Neuronal stem cell (in vitro differentiated cells): Measurements from ENCODE around the gene MRPL53.

Experiments used
- DNase-seq: peaks from one replicate; pipeline ENCODE4 v3.0.0-alpha.2; 2013; ENCODE audit warnings: low spot score
- H2AFZ ChIP-seq: one replicate; pipeline ENCODE4 v1.6.1; 2013; ENCODE audit warnings: mild to moderate bottlenecking, low read length, inconsistent platforms
- H2AK5ac ChIP-seq: 2 replicates; pipeline ENCODE4 v1.6.1; 2013; ENCODE audit warnings: low read depth, mild to moderate bottlenecking, inconsistent platforms, low read length, moderate library complexity, mixed read lengths
- H2BK120ac ChIP-seq: 2 replicates; pipeline ENCODE4 v1.6.1; 2013; ENCODE audit warnings: low read depth, mild to moderate bottlenecking, inconsistent platforms, low read length, moderate library complexity, mixed read lengths
- H2BK12ac ChIP-seq: one replicate; pipeline ENCODE4 v1.6.1; 2013; ENCODE audit warnings: low read length, inconsistent platforms
- H2BK15ac ChIP-seq: 2 replicates; pipeline ENCODE4 v1.6.1; 2013; ENCODE audit warnings: mild to moderate bottlenecking, low read length, inconsistent platforms, mixed read lengths
- H2BK5ac ChIP-seq: one replicate; pipeline ENCODE4 v1.6.1; 2013; ENCODE audit warnings: inconsistent platforms, mild to moderate bottlenecking, low read length, moderate library complexity
- H3K14ac ChIP-seq: one replicate; pipeline ENCODE4 v1.6.1; 2013; ENCODE audit warnings: low read length, inconsistent platforms
- H3K18ac ChIP-seq: 2 replicates; pipeline ENCODE4 v1.6.1; 2013; ENCODE audit warnings: low read length, inconsistent platforms
- H3K23ac ChIP-seq: 2 replicates; pipeline ENCODE4 v1.6.1; 2013; ENCODE audit warnings: low read depth, mild to moderate bottlenecking, mixed read lengths, low read length, inconsistent platforms; ENCODE audit not compliant: poor library complexity
- H3K27ac ChIP-seq: replicated peaks from 3 replicates; pipeline ENCODE4 v1.5.1; 2013; ENCODE audit warnings: low read length, inconsistent platforms
- H3K27me3 ChIP-seq, 3 experiments: 2 replicates each; pipeline ENCODE4 v1.6.1; 2013; ENCODE audit warnings: low read length in 3 of 3, mild to moderate bottlenecking in 2 of 3, inconsistent platforms in 1 of 3, low read depth in 1 of 3, mixed read lengths in 1 of 3, moderate library complexity in 1 of 3; ENCODE audit not compliant: control insufficient read depth in 3 of 3, insufficient read depth in 3 of 3
- H3K36me3 ChIP-seq, 2 donors: replicated peaks in 1 of 2; 2 replicates each; pipeline ENCODE4 v1.6.1; 2013; ENCODE audit warnings: low read length in 2 of 2; ENCODE audit not compliant: control insufficient read depth in 2 of 2, insufficient read depth in 2 of 2
- H3K4ac ChIP-seq: 2 replicates; pipeline ENCODE4 v1.6.1; 2013; ENCODE audit warnings: inconsistent platforms, mild to moderate bottlenecking, low read length, moderate library complexity
- H3K4me1 ChIP-seq, 2 donors: 1 replicate in 1 of 2; 2 replicates in 1 of 2; pipeline ENCODE4 v1.6.1; 2013; ENCODE audit warnings: low read length in 2 of 2, low read depth in 1 of 2; ENCODE audit not compliant: control insufficient read depth in 2 of 2, insufficient read depth in 1 of 2
- H3K4me2 ChIP-seq: one replicate; pipeline ENCODE4 v1.6.1; 2013; ENCODE audit warnings: mild to moderate bottlenecking, low read length, inconsistent platforms; ENCODE audit not compliant: insufficient read depth, poor library complexity, severe bottlenecking
- H3K4me3 ChIP-seq, 2 donors: 2 replicates each; pipeline ENCODE4 v1.5.1; 2013; ENCODE audit warnings: low read length in 2 of 2, mild to moderate bottlenecking in 2 of 2, inconsistent platforms in 1 of 2, moderate library complexity in 1 of 2
- H3K79me1 ChIP-seq: one replicate; pipeline ENCODE4 v1.6.1; 2013; ENCODE audit warnings: low read depth, mild to moderate bottlenecking, inconsistent platforms, low read length, moderate library complexity
- H3K9ac ChIP-seq: one replicate; pipeline ENCODE4 v1.6.1; 2013; ENCODE audit warnings: mild to moderate bottlenecking, low read depth, low read length, inconsistent platforms; ENCODE audit not compliant: poor library complexity
- H3K9me3 ChIP-seq, 2 donors: replicated peaks in 1 of 2; 2 replicates each; pipeline versions ENCODE3 to v1.6.1; 2013; ENCODE audit warnings: low read length in 2 of 2, mild to moderate bottlenecking in 2 of 2, inconsistent platforms in 1 of 2, low read depth in 1 of 2, mixed read lengths in 1 of 2, moderate library complexity in 1 of 2; ENCODE audit not compliant: control insufficient read depth in 2 of 2, insufficient read depth in 1 of 2
- H4K8ac ChIP-seq: one replicate; pipeline ENCODE4 v1.6.1; 2013; ENCODE audit warnings: low read depth, mild to moderate bottlenecking, inconsistent platforms, low read length, moderate library complexity
- H4K91ac ChIP-seq: one replicate; pipeline ENCODE4 v1.6.1; 2013; ENCODE audit warnings: low read length, low read depth, mild to moderate bottlenecking, inconsistent platforms; ENCODE audit not compliant: poor library complexity
- WGBS, 2 donors: extraction: QIAGEN DNeasy Blood & Tissue Kit; methylation state at CpG; one replicate each; pipeline ENCODE4 v1.1.7; 2013; ENCODE audit warnings: missing lambda C conversion rate in 2 of 2, mixed read lengths in 1 of 2; ENCODE audit not compliant: insufficient read length in 2 of 2, insufficient replicate concordance in 1 of 2; ENCODE audit errors: extremely low coverage in 2 of 2; 5-methylcytosine and 5-hydroxymethylcytosine counted together

MRPL53 gene

GRCh38 chr2:74507926-74508520, 35.5 kb upstream of the MRPL53 start:
- no peak overlapping the region for H2BK12ac ChIP-seq
- peak overlapping the region; percentile 99 for H2BK5ac ChIP-seq
- H3K79me1 ChIP-seq, result peaks cover 3% of the 10 kb centered on the region
- peak overlapping the region; percentile 9 for H3K23ac ChIP-seq
- H3K9ac ChIP-seq, result no peak overlapping the region
- no peak overlapping the region for H3K14ac ChIP-seq
- H3K36me3 ChIP-seq, result peaks cover 6 to 22% of the 10 kb centered on the region in 2 donors
- H3K27ac ChIP-seq, result no peak overlapping the region
- WGBS, 2 donors, result no CpG with 5 or more reads among the region's 38 CpGs
- H2BK15ac ChIP-seq, result peak overlapping the region; percentile 49
- H3K4me3 ChIP-seq, result peak overlapping the region; percentile 87 to 99
- no peak overlapping the region for H4K8ac ChIP-seq
- peak overlapping the region; percentile 97 for H3K4me2 ChIP-seq
- H3K4ac ChIP-seq, result no peak overlapping the region
- no peak for DNase-seq
- peaks cover 8 to 9% of the 10 kb centered on the region in 2 donors for H3K4me1 ChIP-seq
- peak overlapping the region; percentile 70 for H2BK120ac ChIP-seq
- H2AFZ ChIP-seq, result peak overlapping the region; percentile 99
- peak overlapping the region; percentile 85 for H3K18ac ChIP-seq
- H3K9me3 ChIP-seq, result peaks cover 0 to 4% of the 10 kb centered on the region in 2 donors
- H4K91ac ChIP-seq, result no peak overlapping the region
- H2AK5ac ChIP-seq, result peak overlapping the region; percentile 53
- peaks cover 16 to 75% (median 59%) of the 10 kb centered on the region in 3 experiments for H3K27me3 ChIP-seq

DNA sequence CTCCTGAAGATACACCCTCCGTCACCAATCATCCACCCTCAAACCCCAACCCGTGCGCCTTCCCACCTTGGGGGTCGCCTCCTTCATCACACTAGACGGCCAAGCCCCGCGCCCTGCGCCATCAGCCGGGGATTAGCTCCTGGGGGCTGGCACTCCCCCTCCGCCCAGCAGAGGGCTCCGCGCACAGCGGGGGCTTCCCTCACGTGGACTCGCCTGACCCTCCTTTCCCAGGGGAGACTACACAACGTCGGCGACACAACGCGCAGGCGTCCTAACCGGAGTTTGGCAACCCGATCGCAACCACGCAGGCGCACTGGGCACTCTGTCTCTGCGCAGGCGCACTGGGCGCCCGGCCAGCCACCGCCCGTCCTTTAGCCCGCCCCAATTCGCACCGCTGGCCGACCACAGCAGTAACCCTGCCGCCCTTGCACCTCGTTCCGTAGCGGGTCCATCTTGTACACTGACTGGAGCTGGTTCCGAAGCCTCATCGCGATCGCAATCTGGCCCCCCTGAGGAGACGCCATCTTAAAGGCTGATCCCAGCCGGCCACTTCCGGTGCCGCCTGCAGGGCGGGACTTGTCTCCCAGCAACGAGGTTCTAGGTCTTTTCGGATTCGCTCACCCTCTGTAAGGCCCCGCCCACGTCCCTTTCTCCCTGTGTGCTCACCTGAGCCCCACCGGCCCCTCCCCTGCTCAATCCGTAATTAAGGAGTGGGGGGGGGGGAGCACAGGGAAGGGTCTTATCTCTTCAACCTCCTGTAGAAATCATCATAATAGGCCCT, 34.9 kb upstream of the MRPL53 start, which contains the start of gene PCGF1:
TSS of gene PCGF1 (minus strand) at position 551 of the 781 bp plus-strand sequence. CDS start at position 524, 27 bp downstream.
- Histone ChIP-seq H2BK5ac (peak within 1 kb of the TSS; percentile 99), H3K9me3 (peaks cover 0 to 4% of the 10 kb centered on the region in 2 donors), H3K4me1 (peaks cover 7 to 9% of the 10 kb centered on the region in 2 donors), H3K27me3 (peaks cover 16 to 76% (median 59%) of the 10 kb centered on the region in 3 experiments), H3K4me2 (peak within 1 kb of the TSS; percentile 97), H3K36me3 (peaks cover 6 to 22% of the 10 kb centered on the region in 2 donors), H2BK12ac (peak within 1 kb of the TSS; percentile 98), H3K4ac (no peak within 1 kb of the TSS), H3K4me3 (peak within 1 kb of the TSS; percentile 87 to 99), H2BK120ac (peak within 1 kb of the TSS; percentile 70), H2AK5ac (peak within 1 kb of the TSS; percentile 53), H2AFZ (peak within 1 kb of the TSS; percentile 99), H2BK15ac (peak within 1 kb of the TSS; percentile 77), H3K23ac (peak within 1 kb of the TSS; percentile 98), H4K91ac (no peak within 1 kb of the TSS), H3K14ac (peak within 1 kb of the TSS; percentile 100), H3K27ac (peak within 1 kb of the TSS; percentile 98), H4K8ac (peak within 1 kb of the TSS; percentile 99), H3K79me1 (peaks cover 3% of the 10 kb centered on the region), H3K9ac (peak within 1 kb of the TSS; percentile 100), H3K18ac (peak within 1 kb of the TSS; percentile 100)
- peak; percentile 97 for DNase-seq
- WGBS, 2 donors, result no CpG with 5 or more reads among the region's 56 CpGs

DNA sequence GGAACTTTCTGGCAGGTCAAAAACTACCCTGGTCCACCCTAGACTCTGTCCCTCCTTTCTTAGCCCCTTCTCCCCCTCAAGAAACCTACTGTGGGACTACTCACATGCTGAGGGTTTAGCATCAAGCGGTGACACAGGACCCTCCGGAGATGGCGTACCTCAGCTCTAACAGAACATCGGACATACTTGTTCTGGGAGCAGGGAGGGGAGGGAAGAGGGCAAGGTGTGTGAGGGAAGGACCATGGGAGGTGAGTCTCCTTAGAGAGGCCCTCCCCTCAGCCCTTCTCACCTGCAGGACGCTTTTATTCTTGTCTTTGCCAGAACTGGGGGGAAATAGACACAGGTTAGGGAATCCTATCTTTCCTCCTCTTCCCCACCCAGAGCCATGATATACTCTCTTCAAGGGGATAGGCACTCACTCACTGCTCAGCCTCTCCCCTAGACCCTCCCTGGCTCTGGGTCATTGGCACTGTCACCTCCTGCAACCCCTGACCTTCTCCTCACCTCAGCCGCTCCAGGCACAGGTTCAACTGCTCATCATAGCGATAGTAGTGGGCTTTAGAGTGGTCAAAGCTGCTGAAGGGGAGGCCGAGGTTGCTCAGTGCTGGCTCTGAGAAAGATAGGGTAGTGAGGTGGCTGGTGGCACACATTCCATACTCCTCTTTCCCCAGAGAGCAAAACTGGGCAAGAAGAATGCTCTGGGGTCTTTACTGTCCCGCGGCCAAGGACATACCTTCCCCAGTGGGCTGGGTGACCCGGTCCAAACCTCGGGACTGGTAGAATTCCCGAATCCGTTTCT, 33.2 kb upstream of the MRPL53 start:
- H3K79me1 ChIP-seq, result peaks cover 3% of the 10 kb centered on the region
- no peak overlapping the region for H2BK15ac ChIP-seq
- H3K4me1 ChIP-seq, result peaks cover 11% of the 10 kb centered on the region in 2 donors
- peaks cover 0 to 4% of the 10 kb centered on the region in 2 donors for H3K9me3 ChIP-seq
- H3K36me3 ChIP-seq, result peaks cover 6 to 22% of the 10 kb centered on the region in 2 donors
- H3K4me2 ChIP-seq, result no peak overlapping the region
- no peak overlapping the region for H2BK5ac ChIP-seq
- no peak overlapping the region for H2BK120ac ChIP-seq
- no peak overlapping the region for H3K23ac ChIP-seq
- no peak overlapping the region for H3K9ac ChIP-seq
- H3K4ac ChIP-seq, result no peak overlapping the region
- no peak overlapping the region for H3K4me3 ChIP-seq
- no peak overlapping the region for H2AFZ ChIP-seq
- no peak overlapping the region for H4K8ac ChIP-seq
- no peak overlapping the region for H3K14ac ChIP-seq
- no peak overlapping the region for H2BK12ac ChIP-seq
- DNase-seq, result no peak
- no peak overlapping the region for H3K18ac ChIP-seq
- H2AK5ac ChIP-seq, result no peak overlapping the region
- peaks cover 29 to 78% (median 59%) of the 10 kb centered on the region in 3 experiments for H3K27me3 ChIP-seq
- WGBS, 2 donors, result no CpG with 5 or more reads among the region's 14 CpGs
- H3K27ac ChIP-seq, result no peak overlapping the region
- no peak overlapping the region for H4K91ac ChIP-seq
